Prostate gland (tissue), 2 donors: ENCODE data around the gene PRKD2. TPM values are rescaled to one million over a fixed set of nuclear protein-coding genes. Genes with fewer than 3 reads are reported as not detected.

Source experiments
- DNase-seq: peaks from one replicate; pipeline ENCODE4 v3.0.0-alpha.2; 2019; ENCODE audit warnings: low spot score
- H3K27ac ChIP-seq, 2 donors: fragments of 200-600 bp; sonication (generic); 2 replicates each; pipeline ENCODE4 v1.5.1; 2017 to 2019
- H3K27me3 ChIP-seq: fragments of 200-600 bp; sonication (generic); replicated peaks from 2 replicates; pipeline ENCODE4 v1.5.1; 2019; ENCODE audit not compliant: insufficient read depth
- H3K36me3 ChIP-seq, 2 donors: fragments of 200-600 bp; sonication (generic); 1 replicate in 1 of 2; 2 replicates in 1 of 2; pipeline versions ENCODE4 v1.5.1 to v1.8.1; 2017 to 2019
- H3K4me1 ChIP-seq: fragments of 200-600 bp; sonication (generic); replicated peaks from 2 replicates; pipeline ENCODE4 v1.5.1; 2019
- H3K4me3 ChIP-seq, 2 donors: fragments of 200-600 bp; sonication (generic); 2 replicates each; pipeline ENCODE4 v1.5.1; 2017 to 2019
- H3K9me3 ChIP-seq: fragments of 200-600 bp; sonication (generic); 2 replicates; pipeline ENCODE4 v1.5.1; 2017
- CTCF ChIP-seq, 4 experiments: fragments of 200-600 bp in 2 of 4; fragments of 450-650 bp in 2 of 4; sonication (generic) in 2 of 4; IDR thresholded peaks; 1 replicate in 3 of 4; 2 replicates in 1 of 4; pipeline ENCODE4 v1.5.1; 2016 to 2019; ENCODE audit warnings: antibody characterized with exemption in 4 of 4, mild to moderate bottlenecking in 2 of 4, moderate library complexity in 2 of 4
- POLR2A ChIP-seq: fragments of 450-650 bp; IDR thresholded peaks from one replicate; pipeline ENCODE4 v1.6.1; 2016; ENCODE audit warnings: antibody characterized with exemption, mild to moderate bottlenecking
- POLR2AphosphoS5 ChIP-seq: sonication (generic); formaldehyde crosslinking; IDR thresholded peaks from one replicate; pipeline ENCODE4 v1.6.1; 2017; ENCODE audit warnings: antibody characterized with exemption
- WGBS: methylation state at CpG from one replicate; pipeline ENCODE4 v1.1.5; 2018; 5-methylcytosine and 5-hydroxymethylcytosine counted together
- intact Hi-C: fragments of 100-400 bp; cut with DNase I; formaldehyde crosslinking; loops from one replicate; pipeline ENCODE4 v1.14.2; 2022
- total RNA-seq, 2 donors: library from RNA; depleted of rRNA; stranded (reverse); fragments of >200 nt; gene quantifications; one replicate each; pipeline ENCODE4 v1.1.0, GENCODE V29; 2016

PRKD2 gene
- total RNA-seq, 2 donors from 2014 or later: 38.9 to 41.8 TPM

- no peaks in the 10 kb centered on the region for H3K9me3 ChIP-seq
- WGBS: 9% methylated on average over 19 of the region's 19 CpGs
- peak overlapping the region; percentile 7 to 23 for H3K4me3 ChIP-seq
- H3K27ac ChIP-seq: peak overlapping the region; percentile 65 to 74
- TF ChIP-seq POLR2AphosphoS5 (peak; percentile 63), POLR2A (no peak), CTCF (IDR thresholded peaks at IDR 0.05) (peak in 3 of 4 experiments; percentile 63 to 95 (median 92))
- peak; percentile 83 for DNase-seq
- no peaks in the 10 kb centered on the region for H3K36me3 ChIP-seq
- H3K27me3 ChIP-seq: no peaks in the 10 kb centered on the region
- H3K4me1 ChIP-seq: peaks cover 4% of the 10 kb centered on the region
- intact Hi-C loops: loop anchor here (2.0 kb wide), 1 partner anchor 47 kb away; no protein-coding TSS in a partner anchor
Observed at GRCh38 chr19:46661735-46662592, 55.0 kb downstream of the PRKD2 start.

- intact Hi-C loops: no loop called here
- WGBS: 0% methylated on average over 36 of the region's 61 CpGs
- peak; percentile 25 to 65 (median 44) for TF ChIP-seq CTCF (IDR thresholded peaks at IDR 0.05)
- peak; percentile 98 for TF ChIP-seq POLR2AphosphoS5
- peak; percentile 25 for TF ChIP-seq POLR2A
Observed at GRCh38 chr19:46661020-46661731, 55.7 kb downstream of the PRKD2 start, which contains the start of gene DACT3. Gene DACT3 (minus strand): TSS chr19:46661182. CDS start chr19:46661064, 118 bp downstream.

GRCh38 chr19:46660551-46661019, 56.3 kb downstream of the PRKD2 start:
- intact Hi-C loops: no loop called here

More at GRCh38 chr19:46661020-46661731, 55.7 kb downstream of the PRKD2 start, which contains the start of gene DACT3:
- H3K4me1 ChIP-seq: peaks cover 4% of the 10 kb centered on the region
- H3K27me3 ChIP-seq: no peaks in the 10 kb centered on the region
- peak within 1 kb of the TSS; percentile 48 to 59 for H3K4me3 ChIP-seq
- H3K36me3 ChIP-seq: no peaks in the 10 kb centered on the region
- peak; percentile 100 for DNase-seq
- peak within 1 kb of the TSS; percentile 65 to 74 for H3K27ac ChIP-seq
- H3K9me3 ChIP-seq: no peaks in the 10 kb centered on the region

GRCh38 chr19:46660008-46660517, 56.9 kb downstream of the PRKD2 start:
- TF ChIP-seq CTCF (IDR thresholded peaks at IDR 0.05) (no peak), POLR2A (no peak)
- H3K9me3 ChIP-seq: no peaks in the 10 kb centered on the region
- peak overlapping the region; percentile 48 to 59 for H3K4me3 ChIP-seq
- peak overlapping the region; percentile 65 to 72 for H3K27ac ChIP-seq
- H3K4me1 ChIP-seq: peaks cover 4% of the 10 kb centered on the region
- no peaks in the 10 kb centered on the region for H3K27me3 ChIP-seq
- H3K36me3 ChIP-seq: no peaks in the 10 kb centered on the region
- 7% methylated on average over 14 of the region's 14 CpGs for WGBS
- no peak for DNase-seq
- intact Hi-C loops: no loop called here

More at GRCh38 chr19:46660551-46661019, 56.3 kb downstream of the PRKD2 start:
- Histone ChIP-seq H3K27ac (peak overlapping the region; percentile 65 to 72), H3K36me3 (no peaks in the 10 kb centered on the region), H3K4me1 (peaks cover 4% of the 10 kb centered on the region), H3K9me3 (no peaks in the 10 kb centered on the region), H3K4me3 (peak overlapping the region; percentile 48 to 59), H3K27me3 (no peaks in the 10 kb centered on the region)
- DNase-seq: no peak
- TF ChIP-seq CTCF (IDR thresholded peaks at IDR 0.05) (no peak), POLR2AphosphoS5 (no peak), POLR2A (no peak)
- WGBS: under 1% methylated on average over 38 of the region's 40 CpGs
